ENCODE results near the gene SYNE1. TPM values are rescaled to one million over a fixed set of nuclear protein-coding genes. Genes with fewer than 3 reads are reported as not detected.

SYNE1 gene
- total and polyA plus RNA-seq, 2 experiments from 2014 or later = 17.6 to 59.9 TPM

GRCh38 chr6:152099446-152100182 lies 537.5 kb downstream of the SYNE1 start:
- H3K27me3 ChIP-seq = no peaks in the 10 kb centered on the region
- no peaks in the 10 kb centered on the region for H4K20me1 ChIP-seq (ENCODE audit: insufficient read depth, poor library complexity, severe bottlenecking)
- H3K4me2 ChIP-seq = no peak overlapping the region
- H3K27ac ChIP-seq = no peak overlapping the region
- H3K79me2 ChIP-seq = no peaks in the 10 kb centered on the region
- no peaks in the 10 kb centered on the region for H3K36me3 ChIP-seq (replicated peaks; ENCODE audit: insufficient read depth, low read depth)
- no peak for DNase-seq (ENCODE audit: low spot score)
- peaks cover 12% of the 10 kb centered on the region for H3K4me1 ChIP-seq (ENCODE audit: insufficient read depth)
- WGBS (ENCODE audit: low lambda C conversion rate, missing lambda C conversion rate) = 70% methylated on average over 4 of the region's 4 CpGs
- no peak overlapping the region for H2AFZ ChIP-seq
- no peak overlapping the region for H3K4me3 ChIP-seq
- TF ChIP-seq EZH2phosphoT487 (IDR thresholded peaks at IDR 0.05; ENCODE audit: low read depth, severe bottlenecking, unreplicated experiment) = no peak
- TF ChIP-seq EZH2 (IDR thresholded peaks at IDR 0.05; ENCODE audit: borderline replicate concordance) = no peak
- no peaks in the 10 kb centered on the region for H3K9me2 ChIP-seq (replicated peaks; ENCODE audit: insufficient read depth)
- H3K9me3 ChIP-seq (ENCODE audit: low read depth) = no peaks in the 10 kb centered on the region

GRCh38 chr6:152098683-152099082 lies 538.5 kb downstream of the SYNE1 start:
- WGBS (ENCODE audit: low lambda C conversion rate, missing lambda C conversion rate) = 91% methylated on average over 14 of the region's 14 CpGs
- H3K9me3 ChIP-seq (ENCODE audit: low read depth) = no peaks in the 10 kb centered on the region
- DNase-seq (ENCODE audit: low spot score) = no peak
- H3K27ac ChIP-seq = no peak overlapping the region
- no peak overlapping the region for H2AFZ ChIP-seq
- TF ChIP-seq EZH2 (IDR thresholded peaks at IDR 0.05; ENCODE audit: borderline replicate concordance) (no peak), EZH2phosphoT487 (IDR thresholded peaks at IDR 0.05; ENCODE audit: low read depth, severe bottlenecking, unreplicated experiment) (no peak)
- TF ChIP-seq, protein P1, sequence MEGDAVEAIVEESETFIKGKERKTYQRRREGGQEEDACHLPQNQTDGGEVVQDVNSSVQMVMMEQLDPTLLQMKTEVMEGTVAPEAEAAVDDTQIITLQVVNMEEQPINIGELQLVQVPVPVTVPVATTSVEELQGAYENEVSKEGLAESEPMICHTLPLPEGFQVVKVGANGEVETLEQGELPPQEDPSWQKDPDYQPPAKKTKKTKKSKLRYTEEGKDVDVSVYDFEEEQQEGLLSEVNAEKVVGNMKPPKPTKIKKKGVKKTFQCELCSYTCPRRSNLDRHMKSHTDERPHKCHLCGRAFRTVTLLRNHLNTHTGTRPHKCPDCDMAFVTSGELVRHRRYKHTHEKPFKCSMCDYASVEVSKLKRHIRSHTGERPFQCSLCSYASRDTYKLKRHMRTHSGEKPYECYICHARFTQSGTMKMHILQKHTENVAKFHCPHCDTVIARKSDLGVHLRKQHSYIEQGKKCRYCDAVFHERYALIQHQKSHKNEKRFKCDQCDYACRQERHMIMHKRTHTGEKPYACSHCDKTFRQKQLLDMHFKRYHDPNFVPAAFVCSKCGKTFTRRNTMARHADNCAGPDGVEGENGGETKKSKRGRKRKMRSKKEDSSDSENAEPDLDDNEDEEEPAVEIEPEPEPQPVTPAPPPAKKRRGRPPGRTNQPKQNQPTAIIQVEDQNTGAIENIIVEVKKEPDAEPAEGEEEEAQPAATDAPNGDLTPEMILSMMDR (IDR thresholded peaks at IDR 0.05; ENCODE audit: poor library complexity) = no peak
- no peaks in the 10 kb centered on the region for H3K79me2 ChIP-seq
- no peaks in the 10 kb centered on the region for H4K20me1 ChIP-seq (ENCODE audit: insufficient read depth, poor library complexity, severe bottlenecking)
- no peak overlapping the region for H3K4me3 ChIP-seq
- H3K36me3 ChIP-seq (replicated peaks; ENCODE audit: insufficient read depth, low read depth) = no peaks in the 10 kb centered on the region
- peaks cover 12% of the 10 kb centered on the region for H3K4me1 ChIP-seq (ENCODE audit: insufficient read depth)
- H3K4me2 ChIP-seq = no peak overlapping the region
- H3K9me2 ChIP-seq (replicated peaks; ENCODE audit: insufficient read depth) = no peaks in the 10 kb centered on the region
- H3K27me3 ChIP-seq = no peaks in the 10 kb centered on the region

DNA sequence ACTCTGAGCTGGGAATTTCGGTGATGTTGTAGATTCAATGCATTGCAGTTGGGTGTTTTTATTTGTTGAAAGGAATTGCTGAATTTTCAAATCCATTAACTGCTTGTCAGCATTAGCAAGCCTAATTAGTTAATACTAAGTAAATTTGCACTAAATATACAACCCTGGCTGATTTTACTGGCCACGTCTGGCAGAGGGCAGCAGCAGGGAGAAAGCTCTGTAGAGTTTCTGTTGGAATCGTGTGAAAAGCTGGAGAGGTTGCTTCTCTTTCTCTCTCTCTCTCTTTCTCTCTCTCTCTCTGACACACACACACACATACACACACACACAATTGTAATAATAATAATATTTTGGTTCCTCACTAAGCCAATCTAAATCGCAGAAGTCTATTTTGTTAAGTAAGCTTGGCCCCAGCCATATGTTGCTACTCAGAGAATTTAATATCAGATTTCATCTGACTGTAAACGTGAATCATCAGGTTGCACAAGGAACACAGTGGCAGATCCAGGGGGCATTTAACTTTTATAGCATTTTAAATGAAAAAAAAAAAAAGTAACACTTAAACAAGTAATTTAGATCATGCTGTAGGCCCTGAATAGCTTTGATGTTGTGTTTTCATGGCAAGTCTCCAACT lies 540.2 kb downstream of the SYNE1 start:
- Histone ChIP-seq H3K4me1 (ENCODE audit: insufficient read depth) (peaks cover 12% of the 10 kb centered on the region), H3K79me2 (no peaks in the 10 kb centered on the region), H3K9me3 (ENCODE audit: low read depth) (no peaks in the 10 kb centered on the region), H3K36me3 (replicated peaks; ENCODE audit: insufficient read depth, low read depth) (no peaks in the 10 kb centered on the region), H4K20me1 (ENCODE audit: insufficient read depth, poor library complexity, severe bottlenecking) (no peaks in the 10 kb centered on the region), H2AFZ (no peak overlapping the region), H3K27me3 (no peaks in the 10 kb centered on the region), H3K4me3 (no peak overlapping the region), H3K4me2 (peak overlapping the region; percentile 10), H3K9me2 (replicated peaks; ENCODE audit: insufficient read depth) (no peaks in the 10 kb centered on the region), H3K27ac (peak overlapping the region; percentile 21)
- no peak for DNase-seq (ENCODE audit: low spot score)
- 37% methylated on average over 5 of the region's 5 CpGs for WGBS (ENCODE audit: low lambda C conversion rate, missing lambda C conversion rate)
- TF ChIP-seq EZH2phosphoT487 (IDR thresholded peaks at IDR 0.05; ENCODE audit: low read depth, severe bottlenecking, unreplicated experiment) (no peak), EZH2 (IDR thresholded peaks at IDR 0.05; ENCODE audit: borderline replicate concordance) (no peak)
- TF ChIP-seq, protein P1 (IDR thresholded peaks at IDR 0.05; ENCODE audit: poor library complexity) = peak; percentile 19

DNA sequence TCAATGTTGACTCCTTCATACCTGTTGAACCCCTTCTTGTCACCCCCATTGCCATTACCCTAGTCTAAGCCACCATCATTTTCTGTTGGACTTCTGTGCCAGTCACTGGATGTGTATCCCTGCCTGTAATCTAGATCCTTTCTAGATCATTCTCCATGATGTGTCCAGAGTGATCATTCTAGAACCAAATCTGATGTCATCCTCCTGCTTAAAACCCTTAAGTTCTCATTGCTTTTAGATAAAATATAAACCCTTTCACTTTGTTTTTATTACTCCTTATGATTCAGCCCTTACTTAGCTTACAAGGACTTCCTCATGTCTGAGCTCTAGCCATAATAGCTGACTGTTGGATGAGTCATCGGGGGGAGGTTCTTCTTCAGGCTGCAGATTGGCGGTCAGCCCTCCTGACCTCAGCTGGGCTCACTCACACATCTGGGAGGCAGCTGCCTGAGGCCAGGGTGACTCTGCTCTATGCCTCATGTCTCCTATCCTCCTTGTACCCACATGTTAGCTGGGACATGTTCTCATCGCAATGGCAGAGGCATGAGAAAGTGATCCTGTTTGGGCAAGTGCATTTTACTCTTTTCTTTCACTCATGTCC lies 542.1 kb downstream of the SYNE1 start:
- Histone ChIP-seq H3K9me2 (replicated peaks; ENCODE audit: insufficient read depth) (no peaks in the 10 kb centered on the region), H3K4me3 (no peak overlapping the region), H4K20me1 (ENCODE audit: insufficient read depth, poor library complexity, severe bottlenecking) (no peaks in the 10 kb centered on the region), H3K4me1 (ENCODE audit: insufficient read depth) (peaks cover 12% of the 10 kb centered on the region), H3K79me2 (no peaks in the 10 kb centered on the region), H2AFZ (no peak overlapping the region), H3K27ac (peak overlapping the region; percentile 14), H3K36me3 (replicated peaks; ENCODE audit: insufficient read depth, low read depth) (no peaks in the 10 kb centered on the region), H3K27me3 (no peaks in the 10 kb centered on the region), H3K4me2 (no peak overlapping the region), H3K9me3 (ENCODE audit: low read depth) (no peaks in the 10 kb centered on the region)
- TF ChIP-seq, protein P1 (IDR thresholded peaks at IDR 0.05; ENCODE audit: poor library complexity) = no peak
- no peak for TF ChIP-seq EZH2phosphoT487 (IDR thresholded peaks at IDR 0.05; ENCODE audit: low read depth, severe bottlenecking, unreplicated experiment)
- TF ChIP-seq EZH2 (IDR thresholded peaks at IDR 0.05; ENCODE audit: borderline replicate concordance) = no peak
- 71% methylated on average over 3 of the region's 3 CpGs for WGBS (ENCODE audit: low lambda C conversion rate, missing lambda C conversion rate)
- peak; percentile 90 for DNase-seq (ENCODE audit: low spot score)
